UCSD-AML1 (cell line): Measurements from ENCODE around the gene FASTK.

Experiments used
- DNase-seq: peaks from one replicate; lab custom pipeline; 2025; ENCODE audit not compliant: unreplicated experiment; lab: John Stamatoyannopoulos, UW

The FASTK gene

GRCh38 chr7:151068069-151068773 lies 12.4 kb downstream of the FASTK start:
- no peak for DNase-seq

- no peak for DNase-seq
These were observed 14.2 kb downstream of the FASTK start for GRCh38 chr7:151066273-151066974.

- no peak for DNase-seq
These were observed 15.1 kb downstream of the FASTK start for GRCh38 chr7:151065516-151065915.

- DNase-seq: no peak
These were observed 15.6 kb downstream of the FASTK start for GRCh38 chr7:151064993-151065392.

- no peak for DNase-seq
These were observed 16.2 kb downstream of the FASTK start for GRCh38 chr7:151064454-151064853.

- no peak for DNase-seq
These were observed 17.4 kb downstream of the FASTK start for GRCh38 chr7:151063212-151063561.

- no peak for DNase-seq
These were observed 18.0 kb downstream of the FASTK start for GRCh38 chr7:151062399-151063211.

- DNase-seq: no peak
These were observed 18.6 kb downstream of the FASTK start for GRCh38 chr7:151062111-151062398.

GRCh38 chr7:151061213-151062110 lies 19.1 kb downstream of the FASTK start:
- no peak for DNase-seq

- peak; percentile 16 for DNase-seq
These were observed 20.0 kb downstream of the FASTK start for GRCh38 chr7:151060416-151061212.

GRCh38 chr7:151060113-151060415 lies 20.5 kb downstream of the FASTK start:
- DNase-seq: no peak

GRCh38 chr7:151059367-151060112 lies 21.1 kb downstream of the FASTK start, which contains the start of gene SLC4A2:
SLC4A2 (plus strand) TSS chr7:151059589; CDS start chr7:151061988, 2,399 bp downstream.
- DNase-seq: peak; percentile 63

GRCh38 chr7:151058781-151059366 lies 21.7 kb downstream of the FASTK start:
- DNase-seq: no peak

GRCh38 chr7:151057989-151058780 lies 22.4 kb downstream of the FASTK start:
- DNase-seq: peak; percentile 93

- DNase-seq: no peak
These were observed 23.1 kb downstream of the FASTK start, which contains the start of gene CDK5 for GRCh38 chr7:151057506-151057988. CDK5 (minus strand) TSS chr7:151057897; CDS start chr7:151057848, 49 bp downstream.

GRCh38 chr7:151056666-151057505 lies 23.7 kb downstream of the FASTK start:
- no peak for DNase-seq

GRCh38 chr7:151056283-151056665 lies 24.3 kb downstream of the FASTK start:
- no peak for DNase-seq
